ENCODE measurements around the gene CEP85.
A peak's percentile ranks its signal among the peaks of the same experiment; 100 is the strongest.
"Not testable (repeated sequence)": the region's sequence is repeated elsewhere in the genome, so short reads cannot be mapped to it uniquely, and the experiment has no call there.

Gene CEP85

DNA sequence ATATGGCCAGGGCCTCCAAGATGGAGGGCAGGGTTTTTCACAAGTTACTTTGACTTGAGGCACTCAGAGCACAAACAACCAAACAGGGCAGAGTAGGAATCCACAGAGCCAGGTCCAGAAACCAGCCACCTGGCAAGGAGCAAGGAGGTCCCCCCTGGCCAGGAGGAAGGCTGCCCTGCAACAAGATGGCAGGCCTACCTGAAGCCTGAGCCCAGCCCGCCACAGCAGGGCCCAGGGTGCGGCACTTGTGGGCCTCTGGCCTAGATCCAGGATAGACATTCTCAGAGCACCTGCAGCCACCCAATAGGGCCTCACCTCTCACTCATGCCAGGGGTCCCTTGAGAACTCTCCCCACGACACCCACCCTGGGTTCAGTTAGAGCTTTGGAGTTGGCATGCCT, 57.4 kb downstream of the CEP85 start:
- DNase-seq, result no peak

DNA sequence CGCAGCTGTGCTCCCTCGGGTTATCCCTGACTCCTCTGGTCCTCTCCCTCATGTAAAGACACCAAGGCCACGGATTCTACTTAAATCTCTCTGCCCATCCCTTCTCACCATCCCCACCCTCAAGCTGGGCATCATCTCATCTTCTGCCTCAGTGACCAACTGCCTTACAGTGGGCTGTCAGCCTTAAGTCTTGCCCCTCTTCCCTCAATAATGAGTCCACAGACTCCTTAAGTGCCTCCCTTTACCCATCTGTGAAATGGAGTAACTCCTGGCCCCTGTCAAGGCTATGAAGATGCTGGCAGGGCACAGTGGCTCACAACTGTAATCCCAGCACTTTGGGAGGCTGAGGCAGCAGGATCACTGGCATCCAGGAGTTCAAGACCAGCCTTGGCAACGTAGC, 57.9 kb downstream of the CEP85 start:
- no peak for DNase-seq

GRCh38 chr1:26292735-26293134, 58.7 kb downstream of the CEP85 start:
- DNase-seq, result not testable (repeated sequence)

DNA sequence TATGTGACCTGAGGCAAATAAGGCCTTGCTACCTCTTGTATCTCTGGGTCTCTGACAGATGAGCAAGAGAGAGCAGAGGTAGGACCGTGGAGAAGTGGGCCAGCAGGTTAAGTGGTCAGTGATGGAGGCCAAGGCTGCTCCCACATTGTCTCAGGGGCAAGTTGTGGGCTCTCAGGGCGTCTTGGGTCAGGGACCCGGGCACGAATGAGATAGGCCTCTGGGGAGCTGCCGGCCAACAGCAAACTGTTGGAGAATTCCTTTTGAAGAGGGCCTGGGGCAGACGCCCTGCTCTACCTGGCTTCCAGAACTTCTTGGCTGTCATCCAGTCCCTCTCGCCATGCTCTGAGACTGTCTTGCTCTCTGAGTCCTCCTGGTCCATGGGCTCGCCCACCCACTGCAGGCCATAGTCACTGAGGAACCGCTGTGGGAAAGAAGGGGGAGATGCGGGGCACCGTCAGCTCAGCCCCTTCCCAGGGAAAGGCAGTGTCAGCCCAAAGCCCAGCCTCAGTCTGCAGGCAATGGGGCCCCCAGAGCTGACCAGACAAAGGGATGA, 60.0 kb downstream of the CEP85 start:
- no peak for DNase-seq

- DNase-seq, result no peak
Measured at GRCh38 chr1:26295194-26296138, 61.5 kb downstream of the CEP85 start.

DNA sequence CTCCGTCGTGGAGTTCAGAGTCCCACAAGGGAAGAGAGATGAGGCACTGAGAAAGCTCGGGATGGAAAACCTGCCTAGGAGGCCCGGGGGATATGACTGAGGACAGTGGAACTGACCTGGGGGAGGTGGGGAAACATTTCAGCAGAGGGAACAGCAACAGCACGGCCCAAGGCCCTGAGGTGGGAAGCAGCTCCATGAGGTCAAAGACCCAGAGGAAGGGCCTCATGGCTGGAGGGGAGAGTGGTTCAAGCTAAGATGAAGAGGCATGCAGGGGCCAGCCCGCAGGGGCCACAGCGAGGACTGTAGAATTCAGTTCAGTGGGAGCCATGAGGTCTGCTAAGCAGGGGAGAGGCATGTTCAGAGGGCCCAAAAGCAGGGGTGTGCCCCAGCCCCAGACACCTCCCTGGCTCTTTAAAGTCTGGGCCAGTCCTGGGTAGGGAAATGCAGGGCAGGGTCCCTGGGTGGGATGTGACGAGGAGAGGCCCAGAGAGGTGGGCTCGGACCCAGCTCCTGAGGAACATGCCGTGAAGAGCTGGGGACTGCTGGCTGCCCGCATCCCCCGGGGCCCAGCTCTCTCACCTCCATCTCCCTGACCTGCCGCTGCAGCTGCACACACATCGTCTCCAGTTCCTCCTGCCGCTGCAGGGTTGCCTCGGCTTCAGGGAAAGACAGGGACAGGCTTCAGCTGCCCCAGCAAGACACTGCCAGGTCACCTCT, 62.5 kb downstream of the CEP85 start:
- DNase-seq, result no peak

GRCh38 chr1:26297057-26297790, 63.2 kb downstream of the CEP85 start:
- no peak for DNase-seq

DNA sequence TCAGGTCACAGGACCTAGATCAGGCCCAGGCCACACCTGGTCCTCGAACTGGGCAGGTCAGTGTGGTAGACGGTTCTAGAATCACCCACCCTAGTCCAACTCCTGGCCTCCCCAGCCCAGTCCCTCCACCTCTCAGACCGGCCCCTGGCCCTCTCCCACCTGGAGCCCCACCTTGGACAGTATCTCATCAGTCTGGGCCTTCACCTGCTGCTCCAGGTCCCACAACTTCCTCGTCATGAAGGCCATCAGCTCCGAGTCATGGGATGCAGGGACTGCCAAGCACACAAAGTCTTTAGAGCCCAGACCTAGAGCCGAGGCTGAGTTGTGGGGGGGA, 63.8 kb downstream of the CEP85 start:
- no peak for DNase-seq

GRCh38 chr1:26300578-26301275, 66.7 kb downstream of the CEP85 start:
- DNase-seq, result no peak

GRCh38 chr1:26302733-26303405, 68.9 kb downstream of the CEP85 start:
- no peak for DNase-seq

GRCh38 chr1:26305667-26306289, 71.8 kb downstream of the CEP85 start:
- no peak for DNase-seq

DNA sequence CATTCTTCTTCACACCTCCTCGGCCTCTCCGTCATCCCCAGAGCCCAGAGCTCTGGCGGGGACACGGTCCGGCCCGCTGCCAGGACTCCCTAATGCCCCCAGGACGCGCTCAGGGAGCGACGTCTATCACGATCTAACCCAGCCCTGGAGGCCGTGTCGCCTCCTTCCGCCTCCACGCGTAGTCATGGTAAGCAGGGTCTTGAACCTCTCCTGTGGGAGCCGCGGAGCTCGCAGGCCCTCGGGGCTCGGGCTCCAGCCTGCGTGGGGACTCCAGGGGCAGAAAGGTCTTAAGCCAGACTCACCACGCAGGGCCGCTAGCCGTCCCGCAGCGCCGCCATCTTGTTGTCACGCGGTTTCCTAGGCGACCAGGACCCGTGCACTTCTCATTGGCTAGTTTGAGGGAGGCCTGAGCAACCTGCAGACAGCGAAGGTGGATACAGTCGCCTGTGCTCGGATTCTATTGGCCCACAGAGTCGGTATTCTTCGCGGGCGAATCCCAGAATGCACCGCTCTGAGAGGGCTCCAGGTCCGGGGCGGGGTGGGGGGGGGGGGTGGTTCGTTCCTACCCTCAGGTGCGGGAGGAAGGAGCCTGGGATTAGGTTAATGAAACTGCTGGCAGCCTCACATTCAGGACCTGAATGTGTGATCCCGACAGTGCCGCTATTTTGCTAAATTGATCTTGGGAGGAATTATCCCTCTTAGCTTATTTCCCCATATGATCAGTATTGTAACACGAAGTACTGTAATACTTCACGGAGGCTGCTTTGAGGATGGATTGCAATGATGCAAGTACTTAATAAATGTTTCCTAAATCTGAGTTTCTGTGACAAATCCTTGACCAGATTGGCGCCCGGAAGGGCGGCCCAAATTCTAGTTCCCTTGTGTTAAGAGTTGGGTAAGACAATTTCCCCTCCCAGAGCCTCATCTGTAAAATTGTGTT, 72.6 kb downstream of the CEP85 start, which contains the start of gene UBXN11:
UBXN11 (minus strand) TSS at position 347 of the 940 bp plus-strand sequence. CDS start 3,753 bp downstream, outside the sequence.
- peak; percentile 90 for DNase-seq

- DNase-seq, result no peak
Measured at GRCh38 chr1:26307363-26307781, 73.4 kb downstream of the CEP85 start.

- not testable (repeated sequence) for DNase-seq
Measured at GRCh38 chr1:26307966-26308899, 74.2 kb downstream of the CEP85 start.

- DNase-seq, result no peak
Measured at GRCh38 chr1:26314501-26314900, 80.5 kb downstream of the CEP85 start.

GRCh38 chr1:26315874-26316850, 82.2 kb downstream of the CEP85 start:
- no peak for DNase-seq

DNA sequence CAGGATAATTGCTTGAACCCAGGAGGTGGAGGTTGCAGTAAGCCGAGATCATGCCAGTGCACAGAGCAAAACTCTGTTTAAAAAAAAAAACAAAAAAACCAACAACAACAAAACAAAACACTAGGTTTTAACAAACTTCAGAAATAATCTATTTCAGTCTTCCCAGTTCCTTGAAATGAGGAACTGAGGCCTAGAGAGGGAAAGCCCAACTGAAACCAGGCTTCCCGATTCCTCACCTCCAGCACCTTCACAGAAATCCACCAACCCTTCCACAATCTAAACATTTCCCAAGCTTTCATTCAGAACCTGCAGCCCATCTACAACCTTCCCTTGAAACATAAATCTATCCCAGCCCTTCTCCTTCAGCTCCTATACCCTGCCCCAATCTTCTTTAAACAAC, 83.1 kb downstream of the CEP85 start:
- no peak for DNase-seq

Measured in activated gamma-delta T cell treated with Interleukin-2 at 50 U/mL for 16 hours (primary cell).